ENCODE results near the gene FAM20C. TPM values are rescaled to one million over a fixed set of nuclear protein-coding genes. Genes with fewer than 3 reads are reported as not detected.

FAM20C gene
- total RNA-seq, 2 donors from 2014 or later = 32.5 to 106 TPM

DNA sequence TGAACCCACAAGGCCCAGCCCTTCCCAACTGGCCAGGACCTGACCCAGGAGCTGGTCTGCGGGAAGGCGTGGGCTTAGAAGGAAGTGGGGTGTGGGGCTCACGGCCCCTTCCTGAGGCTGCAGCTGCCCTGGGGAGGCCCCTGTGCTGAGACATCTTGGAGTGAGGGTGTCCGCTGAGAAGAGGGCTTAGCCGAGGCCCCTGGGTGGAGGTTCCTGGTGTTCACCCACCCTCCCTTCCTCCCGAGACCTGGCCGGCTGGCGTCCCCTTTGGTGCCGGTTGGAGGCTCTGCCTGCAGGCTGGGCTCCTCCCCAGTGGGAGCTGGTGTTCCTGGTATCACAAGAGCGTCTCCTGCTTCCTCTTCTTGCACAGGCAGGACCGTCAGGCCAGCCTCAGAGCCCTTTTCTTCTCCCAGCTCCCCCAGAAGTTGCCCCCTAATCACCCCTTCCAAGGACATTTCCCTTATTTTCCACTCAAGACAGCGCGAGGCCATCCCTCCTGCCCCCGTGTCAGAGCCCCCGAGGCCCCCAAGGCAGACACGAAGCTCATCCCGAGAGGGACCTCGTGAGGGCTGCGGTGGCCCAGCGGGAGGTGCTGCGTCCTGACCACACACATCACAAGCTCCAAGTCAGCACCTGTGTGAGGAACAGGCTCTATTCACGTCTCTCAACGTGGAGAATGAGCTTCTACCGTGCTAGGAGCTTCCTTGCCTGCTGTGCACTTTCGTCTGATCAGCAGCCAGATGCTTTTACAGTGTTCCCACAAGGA, 25.1 kb upstream of the FAM20C start:
- H3K27ac ChIP-seq = no peak overlapping the region
- DNase-seq (ENCODE audit: low spot score) (no peak), ATAC-seq (ENCODE audit: insufficient number of reproducible peaks, low FRiP score, low read depth) (no peak)
- no peaks in the 10 kb centered on the region for H3K27me3 ChIP-seq (replicated peaks; ENCODE audit: insufficient read depth)
- no peaks in the 10 kb centered on the region for H3K9me3 ChIP-seq
- TF ChIP-seq, protein P1, sequence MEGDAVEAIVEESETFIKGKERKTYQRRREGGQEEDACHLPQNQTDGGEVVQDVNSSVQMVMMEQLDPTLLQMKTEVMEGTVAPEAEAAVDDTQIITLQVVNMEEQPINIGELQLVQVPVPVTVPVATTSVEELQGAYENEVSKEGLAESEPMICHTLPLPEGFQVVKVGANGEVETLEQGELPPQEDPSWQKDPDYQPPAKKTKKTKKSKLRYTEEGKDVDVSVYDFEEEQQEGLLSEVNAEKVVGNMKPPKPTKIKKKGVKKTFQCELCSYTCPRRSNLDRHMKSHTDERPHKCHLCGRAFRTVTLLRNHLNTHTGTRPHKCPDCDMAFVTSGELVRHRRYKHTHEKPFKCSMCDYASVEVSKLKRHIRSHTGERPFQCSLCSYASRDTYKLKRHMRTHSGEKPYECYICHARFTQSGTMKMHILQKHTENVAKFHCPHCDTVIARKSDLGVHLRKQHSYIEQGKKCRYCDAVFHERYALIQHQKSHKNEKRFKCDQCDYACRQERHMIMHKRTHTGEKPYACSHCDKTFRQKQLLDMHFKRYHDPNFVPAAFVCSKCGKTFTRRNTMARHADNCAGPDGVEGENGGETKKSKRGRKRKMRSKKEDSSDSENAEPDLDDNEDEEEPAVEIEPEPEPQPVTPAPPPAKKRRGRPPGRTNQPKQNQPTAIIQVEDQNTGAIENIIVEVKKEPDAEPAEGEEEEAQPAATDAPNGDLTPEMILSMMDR (IDR thresholded peaks at IDR 0.05) = no peak
- H3K4me1 ChIP-seq (ENCODE audit: control insufficient read depth in 1 of 2, low read depth in 2 of 2) = no peaks in the 10 kb centered on the region
- no peaks in the 10 kb centered on the region for H3K36me3 ChIP-seq
- no peak overlapping the region for H3K4me3 ChIP-seq

DNA sequence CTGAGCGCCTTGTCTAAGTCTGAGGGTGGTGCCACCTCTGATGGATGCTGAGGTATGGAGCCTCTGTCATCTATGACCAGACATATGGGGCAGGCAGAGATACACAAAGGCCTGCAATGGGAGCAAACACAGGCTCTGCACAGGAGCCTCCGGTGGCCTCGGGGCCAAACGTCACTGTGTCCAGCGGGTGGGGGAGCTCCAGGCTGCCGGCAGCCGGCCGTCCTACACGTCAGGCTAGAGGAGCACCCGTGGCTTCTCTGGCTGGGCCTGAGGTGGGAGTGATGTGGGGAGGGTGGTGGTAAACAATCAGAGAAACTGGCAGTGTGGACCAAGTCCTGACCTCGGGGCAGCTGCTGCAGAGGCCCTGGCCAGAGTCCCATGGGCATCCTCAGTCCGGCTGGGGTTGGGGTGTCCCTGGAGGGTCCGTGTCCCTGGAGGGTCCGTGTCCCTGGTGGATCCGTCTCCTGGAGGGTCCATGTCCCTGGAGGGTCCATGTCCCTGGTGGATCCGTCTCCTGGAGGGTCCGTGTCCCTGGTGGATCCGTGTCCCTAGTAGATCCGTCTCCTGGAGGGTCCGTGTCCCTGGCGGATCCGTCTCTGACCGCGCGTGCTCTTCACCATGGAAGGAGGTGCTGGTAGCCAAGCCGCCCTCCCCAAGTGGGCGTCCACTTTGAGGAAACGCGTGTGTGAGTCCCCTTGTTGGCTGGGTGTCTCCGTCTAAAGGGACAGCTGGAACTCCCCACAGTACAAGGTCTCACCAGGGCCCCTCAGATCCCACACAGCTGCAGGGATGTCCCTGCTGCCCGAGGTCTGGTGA, 24.2 kb upstream of the FAM20C start:
- ATAC-seq (ENCODE audit: insufficient number of reproducible peaks, low FRiP score, low read depth) (no peak), DNase-seq (ENCODE audit: low spot score) (no peak)
- H3K27ac ChIP-seq = no peak overlapping the region
- no peaks in the 10 kb centered on the region for H3K27me3 ChIP-seq (replicated peaks; ENCODE audit: insufficient read depth)
- H3K4me1 ChIP-seq (ENCODE audit: control insufficient read depth in 1 of 2, low read depth in 2 of 2) = no peaks in the 10 kb centered on the region
- H3K36me3 ChIP-seq = no peaks in the 10 kb centered on the region
- TF ChIP-seq, protein P1 (IDR thresholded peaks at IDR 0.05) = no peak
- H3K4me3 ChIP-seq = no peak overlapping the region
- no peaks in the 10 kb centered on the region for H3K9me3 ChIP-seq

DNA sequence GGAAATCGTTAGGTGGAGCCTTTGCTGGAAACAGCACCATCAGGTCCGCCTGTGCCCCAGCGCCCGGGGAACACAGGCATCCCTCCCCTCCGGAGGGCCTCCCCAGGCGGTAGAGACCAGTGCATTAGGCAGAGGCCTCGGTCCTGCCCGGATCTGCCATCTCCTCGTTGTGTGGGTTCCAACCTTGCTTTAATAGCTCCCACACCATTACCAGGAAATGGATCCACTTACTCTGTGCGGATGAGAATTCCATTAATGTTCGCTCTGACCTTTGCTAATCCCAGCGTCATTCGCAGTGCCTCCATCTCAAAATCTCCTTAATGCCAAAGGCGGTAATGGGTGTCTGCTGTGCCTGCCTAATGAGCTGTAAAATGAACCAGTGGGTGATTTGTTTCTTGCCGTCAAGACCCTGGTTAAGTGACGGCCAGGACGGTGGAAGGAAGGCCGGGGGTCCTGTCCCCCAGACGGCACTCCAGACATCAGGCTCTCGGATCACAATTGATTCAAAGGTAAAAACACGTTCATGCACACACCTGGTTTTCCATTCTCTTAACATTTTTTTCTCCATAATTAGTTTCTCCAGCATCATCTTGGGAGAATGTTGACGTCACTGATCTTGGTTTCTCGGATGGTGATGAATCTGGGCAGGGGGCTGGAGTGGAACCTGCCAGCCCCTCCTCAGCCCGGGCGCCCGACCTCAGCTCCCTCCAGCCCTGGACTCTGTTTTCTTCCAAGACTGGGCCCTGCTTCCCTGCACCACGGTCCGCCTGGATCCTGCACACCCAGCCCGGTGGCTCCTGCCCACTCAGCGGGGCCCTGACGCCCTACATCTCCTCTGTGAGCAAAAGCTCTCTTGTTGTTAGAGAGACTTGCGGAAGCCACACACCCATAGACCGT, 22.8 kb upstream of the FAM20C start:
- ATAC-seq (ENCODE audit: insufficient number of reproducible peaks, low FRiP score, low read depth) (no peak), DNase-seq (ENCODE audit: low spot score) (no peak)
- no peaks in the 10 kb centered on the region for H3K4me1 ChIP-seq (ENCODE audit: control insufficient read depth in 1 of 2, low read depth in 2 of 2)
- TF ChIP-seq, protein P1 (IDR thresholded peaks at IDR 0.05) = no peak
- H3K9me3 ChIP-seq = no peaks in the 10 kb centered on the region
- no peak overlapping the region for H3K27ac ChIP-seq
- no peaks in the 10 kb centered on the region for H3K36me3 ChIP-seq
- no peak overlapping the region for H3K4me3 ChIP-seq
- no peaks in the 10 kb centered on the region for H3K27me3 ChIP-seq (replicated peaks; ENCODE audit: insufficient read depth)

DNA sequence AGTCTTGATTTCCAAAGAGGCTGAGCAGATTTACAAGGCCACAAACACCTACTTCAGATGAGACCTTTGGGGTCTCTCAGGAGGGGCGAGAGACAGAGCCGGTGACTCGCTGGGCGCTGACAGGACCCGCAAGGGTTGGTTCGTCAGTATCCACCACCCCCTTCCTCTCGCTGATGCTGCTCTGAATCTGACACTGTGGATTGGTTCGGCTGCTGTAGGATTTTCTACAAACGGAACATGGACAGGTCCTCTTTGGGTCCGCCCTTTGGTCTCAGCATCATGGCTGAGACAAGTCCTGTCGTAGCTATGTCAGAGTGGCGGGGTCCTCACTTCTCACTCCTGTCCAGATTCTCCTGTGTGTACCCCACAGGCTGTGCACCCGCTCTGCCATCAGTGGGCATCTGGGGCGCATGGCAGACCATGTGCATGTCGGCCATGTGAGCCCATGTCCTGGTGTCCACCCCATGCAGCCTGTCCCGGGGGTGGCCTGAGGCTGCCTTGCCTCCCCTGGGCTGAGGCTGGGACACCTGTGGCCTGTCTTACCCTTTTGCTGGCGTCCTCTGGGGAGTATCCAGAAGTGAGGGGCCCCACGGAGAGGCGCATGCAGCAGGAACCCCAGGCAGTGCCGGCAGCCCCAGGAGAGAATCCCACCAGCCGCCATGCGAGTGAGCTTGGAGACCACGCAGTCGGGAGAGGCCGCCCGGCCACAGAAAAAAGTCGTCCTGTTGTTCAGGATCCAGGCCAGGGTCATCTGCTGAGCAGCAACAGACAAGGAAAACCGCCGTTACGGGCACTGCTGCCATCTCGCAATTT, 21.6 kb upstream of the FAM20C start:
- no peak overlapping the region for H3K27ac ChIP-seq
- no peaks in the 10 kb centered on the region for H3K4me1 ChIP-seq (ENCODE audit: control insufficient read depth in 1 of 2, low read depth in 2 of 2)
- H3K4me3 ChIP-seq = no peak overlapping the region
- H3K27me3 ChIP-seq (replicated peaks; ENCODE audit: insufficient read depth) = no peaks in the 10 kb centered on the region
- TF ChIP-seq, protein P1 (IDR thresholded peaks at IDR 0.05) = no peak
- H3K36me3 ChIP-seq = no peaks in the 10 kb centered on the region
- ATAC-seq (ENCODE audit: insufficient number of reproducible peaks, low FRiP score, low read depth) (no peak), DNase-seq (ENCODE audit: low spot score) (no peak)
- H3K9me3 ChIP-seq = no peaks in the 10 kb centered on the region
